HEK293T (cell line): ENCODE data around the gene KCND2.

ENCODE experiments used
- ARNT ChIP-seq: fragments of 450-650 bp; IDR thresholded peaks from 2 replicates; pipeline ENCODE4 v1.6.1; 2017; ENCODE audit warnings: mild to moderate bottlenecking
- BHLHE40 ChIP-seq: fragments of 450-650 bp; IDR thresholded peaks from 2 replicates; pipeline ENCODE4 v1.6.1; 2016; ENCODE audit warnings: mild to moderate bottlenecking, moderate library complexity, borderline replicate concordance
- ELF4 ChIP-seq: fragments of 450-650 bp; IDR thresholded peaks from 2 replicates; pipeline ENCODE4 v1.6.1; 2017; ENCODE audit warnings: antibody characterized with exemption
- FOXK2 ChIP-seq: fragments of 450-650 bp; IDR thresholded peaks from 2 replicates; pipeline ENCODE4 v1.6.1; 2016; ENCODE audit warnings: mild to moderate bottlenecking
- FOXM1 ChIP-seq: fragments of 450-650 bp; IDR thresholded peaks from 2 replicates; pipeline ENCODE4 v1.6.1; 2017; ENCODE audit warnings: mild to moderate bottlenecking, borderline replicate concordance
- LEF1 ChIP-seq: fragments of 450-650 bp; IDR thresholded peaks from 2 replicates; pipeline ENCODE4 v1.6.1; 2017; ENCODE audit warnings: mild to moderate bottlenecking, borderline replicate concordance
- NFRKB ChIP-seq: fragments of 450-650 bp; IDR thresholded peaks from 2 replicates; pipeline ENCODE4 v1.6.1; 2016; ENCODE audit warnings: mild to moderate bottlenecking, moderate library complexity
- PKNOX1 ChIP-seq: fragments of 450-650 bp; IDR thresholded peaks from 2 replicates; pipeline ENCODE4 v1.6.1; 2016
- SP1 ChIP-seq: fragments of 450-650 bp; IDR thresholded peaks from 2 replicates; pipeline ENCODE4 v1.6.1; 2017
- TARDBP ChIP-seq: fragments of 450-650 bp; IDR thresholded peaks from 2 replicates; pipeline ENCODE4 v1.6.1; 2016

- TF ChIP-seq ELF4: no peak
- TF ChIP-seq SP1: no peak
- no peak for TF ChIP-seq TARDBP
- no peak for TF ChIP-seq FOXK2
- no peak for TF ChIP-seq NFRKB
- TF ChIP-seq BHLHE40: no peak
- TF ChIP-seq LEF1: no peak
- TF ChIP-seq FOXM1: no peak
- TF ChIP-seq ARNT: no peak
- no peak for TF ChIP-seq PKNOX1
Measured at GRCh38 chr7:120550494-120551048, 277.6 kb downstream of the KCND2 start.
